GM13977 (cell line): Measurements from ENCODE around the gene WDR27.

Source experiments
- DNase-seq: peaks from one replicate; pipeline ENCODE4 v3.0.0; 2012; ENCODE audit warnings: low spot score
- in situ Hi-C: fragments of 300-500 bp; cut with MboI; formaldehyde crosslinking; loops from one replicate; pipeline ENCODE4 v1.12.0; 2022; ENCODE audit warnings: low sequenced_read_pairs, low pct_unique_long_range_greater_than_20kb, mixed read lengths, inconsistent platforms; ENCODE audit not compliant: unreplicated experiment
- TF ChIP-seq, protein P1 (sequence below): IDR thresholded peaks from 2 replicates; pipeline ENCODE4 v1.5.1; 2012; ENCODE audit warnings: mild to moderate bottlenecking, control low read depth; ENCODE audit not compliant: insufficient read depth; ENCODE audit errors: extremely low read depth, missing control alignments

The WDR27 gene

DNA sequence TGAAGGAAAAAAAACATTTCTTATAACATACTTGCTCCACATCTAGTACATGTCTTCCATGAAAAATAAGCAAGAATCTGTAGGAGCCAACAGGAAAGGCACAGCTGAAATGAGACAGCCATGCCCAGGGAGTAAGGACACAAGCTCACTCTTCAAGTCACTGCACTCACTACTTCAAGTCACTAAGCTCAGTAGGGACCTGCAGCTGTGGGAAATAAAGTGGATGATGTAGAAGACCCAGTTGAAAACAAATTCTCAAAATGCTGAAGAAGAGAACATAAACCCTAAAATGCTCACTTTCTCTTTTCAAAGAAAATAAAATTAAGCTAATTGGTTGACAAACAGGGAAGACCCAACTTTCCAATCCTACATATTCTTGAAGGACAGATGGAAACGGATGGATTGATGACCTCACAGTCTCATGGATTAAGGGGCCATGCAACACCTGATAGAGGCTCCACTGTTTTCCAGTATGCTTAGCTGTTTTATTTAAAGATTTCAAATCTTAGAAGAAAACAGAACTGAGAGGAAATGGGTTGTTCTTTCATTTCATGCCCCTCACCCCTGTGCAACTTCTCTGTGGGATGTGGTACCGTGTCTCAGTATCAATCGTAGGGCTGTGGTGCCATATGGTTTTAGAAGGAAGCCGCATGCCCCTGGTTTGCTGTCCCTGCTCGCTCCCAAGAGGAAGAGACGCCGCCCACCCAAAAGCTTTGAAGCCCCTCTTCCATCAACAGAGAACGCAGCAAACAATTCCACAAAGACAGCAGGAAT lies 133.3 kb downstream of the WDR27 start:
- in situ Hi-C loops: no loop called here
- TF ChIP-seq, protein P1, sequence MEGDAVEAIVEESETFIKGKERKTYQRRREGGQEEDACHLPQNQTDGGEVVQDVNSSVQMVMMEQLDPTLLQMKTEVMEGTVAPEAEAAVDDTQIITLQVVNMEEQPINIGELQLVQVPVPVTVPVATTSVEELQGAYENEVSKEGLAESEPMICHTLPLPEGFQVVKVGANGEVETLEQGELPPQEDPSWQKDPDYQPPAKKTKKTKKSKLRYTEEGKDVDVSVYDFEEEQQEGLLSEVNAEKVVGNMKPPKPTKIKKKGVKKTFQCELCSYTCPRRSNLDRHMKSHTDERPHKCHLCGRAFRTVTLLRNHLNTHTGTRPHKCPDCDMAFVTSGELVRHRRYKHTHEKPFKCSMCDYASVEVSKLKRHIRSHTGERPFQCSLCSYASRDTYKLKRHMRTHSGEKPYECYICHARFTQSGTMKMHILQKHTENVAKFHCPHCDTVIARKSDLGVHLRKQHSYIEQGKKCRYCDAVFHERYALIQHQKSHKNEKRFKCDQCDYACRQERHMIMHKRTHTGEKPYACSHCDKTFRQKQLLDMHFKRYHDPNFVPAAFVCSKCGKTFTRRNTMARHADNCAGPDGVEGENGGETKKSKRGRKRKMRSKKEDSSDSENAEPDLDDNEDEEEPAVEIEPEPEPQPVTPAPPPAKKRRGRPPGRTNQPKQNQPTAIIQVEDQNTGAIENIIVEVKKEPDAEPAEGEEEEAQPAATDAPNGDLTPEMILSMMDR: no peak
- no peak for DNase-seq

GRCh38 chr6:169567819-169568218 lies 134.0 kb downstream of the WDR27 start:
- no peak for DNase-seq
- TF ChIP-seq, protein P1: no peak
- in situ Hi-C loops: no loop called here

DNA sequence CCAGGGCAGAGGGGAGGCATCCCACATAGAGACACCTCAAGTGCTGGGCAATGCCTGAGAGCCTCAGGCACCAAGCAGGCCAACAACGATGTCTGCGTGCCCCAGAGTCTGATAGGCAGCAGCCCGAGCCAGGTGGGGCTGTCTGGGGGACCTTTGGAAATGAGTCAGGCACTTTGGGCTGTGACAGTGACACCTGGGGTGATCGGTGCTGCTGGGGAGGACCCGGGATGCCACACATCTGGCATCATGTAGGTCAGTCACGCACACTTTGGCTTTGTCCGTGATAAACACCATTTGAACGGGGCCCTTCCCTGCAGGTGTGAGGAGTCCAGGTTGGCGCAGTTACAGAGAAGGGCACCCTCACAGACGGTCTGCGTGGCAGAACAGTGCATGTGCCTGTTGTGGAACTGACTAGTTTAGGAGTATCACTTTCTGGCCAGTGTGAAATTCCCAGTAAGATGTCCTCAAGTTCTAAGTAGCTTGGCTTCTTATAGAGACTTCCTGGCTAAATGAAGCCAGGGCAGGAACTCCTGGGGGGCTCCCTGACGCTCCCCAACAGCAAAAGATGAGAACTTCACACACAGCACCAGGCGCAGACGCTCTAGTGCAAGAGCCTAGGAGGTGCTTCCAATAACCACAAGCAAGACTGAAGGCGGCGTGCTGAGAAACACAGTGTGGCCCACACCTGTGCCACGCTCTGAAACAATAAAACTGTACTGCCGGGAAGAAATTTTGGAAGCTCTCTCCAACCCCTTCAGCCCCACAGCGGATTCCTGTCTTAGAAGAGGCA lies 134.7 kb downstream of the WDR27 start:
- DNase-seq: no peak
- in situ Hi-C loops: no loop called here
- TF ChIP-seq, protein P1: no peak

DNA sequence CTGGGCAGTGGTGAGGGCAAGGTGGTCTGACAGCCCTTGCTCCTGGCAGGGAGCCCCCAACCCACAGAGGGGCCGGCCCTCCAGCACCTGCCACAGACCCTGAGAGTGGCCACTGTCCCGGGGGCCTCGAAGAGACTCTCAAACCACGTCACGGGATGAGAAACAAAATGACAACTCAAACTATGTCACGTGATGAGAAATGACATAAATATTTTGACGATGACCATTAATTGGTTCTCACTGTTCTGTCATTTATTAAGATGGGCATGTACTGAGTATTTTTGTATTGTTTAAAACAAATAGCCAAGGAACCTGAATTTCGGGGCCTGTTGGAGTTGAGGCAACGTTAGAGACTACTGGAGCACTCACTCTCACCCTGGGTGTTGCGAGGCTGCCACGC lies 135.5 kb downstream of the WDR27 start:
- in situ Hi-C loops: no loop called here

DNA sequence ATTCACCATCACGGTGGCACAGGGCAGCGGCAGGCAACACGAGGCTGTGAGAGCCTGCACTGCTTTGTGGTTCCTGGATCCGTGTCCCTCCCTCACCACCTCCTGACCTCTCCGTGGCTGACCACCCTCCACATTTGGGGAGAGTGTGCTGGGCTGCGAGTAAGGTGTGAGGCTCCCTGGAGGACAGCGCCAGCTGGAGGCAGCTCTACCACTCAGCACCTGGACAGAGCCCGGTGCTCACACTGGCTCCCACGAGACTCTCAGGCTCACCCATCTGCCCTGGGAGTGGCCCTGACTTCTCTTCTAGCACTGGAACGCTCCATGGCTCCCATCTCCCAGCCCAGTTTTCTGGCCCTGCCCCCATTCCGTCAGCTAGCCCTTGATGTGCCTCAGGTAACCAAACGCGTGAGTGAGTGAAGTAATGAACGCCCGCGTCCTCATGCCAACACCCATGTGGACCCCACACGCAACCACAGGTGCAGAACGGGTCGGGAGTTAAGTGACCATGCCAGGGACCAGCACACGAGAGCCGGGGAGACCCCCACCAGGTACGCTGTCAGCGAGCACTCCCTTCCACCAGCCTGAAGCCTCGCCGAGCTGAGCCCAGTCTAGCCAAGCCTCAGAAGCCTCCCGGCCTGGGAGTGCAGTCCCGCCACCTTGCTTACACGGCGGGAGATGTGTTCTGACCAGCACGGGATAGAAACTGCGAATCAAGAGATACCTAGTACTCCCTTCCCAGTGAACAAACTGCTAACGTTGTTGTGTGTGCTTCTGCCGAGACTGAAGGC lies 137.2 kb downstream of the WDR27 start:
- in situ Hi-C loops: no loop called here
- TF ChIP-seq, protein P1: peak; percentile 25
- no peak for DNase-seq

More for the DNA sequence above, 135.5 kb downstream of the WDR27 start:
- no peak for DNase-seq
- TF ChIP-seq, protein P1: no peak

- no peak for DNase-seq
- TF ChIP-seq, protein P1: no peak
- in situ Hi-C loops: no loop called here
These were observed 140.2 kb downstream of the WDR27 start for GRCh38 chr6:169561665-169562064.
